ENCODE results near the gene CMSS1. TPM values are rescaled to one million over a fixed set of nuclear protein-coding genes. Genes with fewer than 3 reads are reported as not detected.

CMSS1 gene
- total and polyA plus RNA-seq, 2 of the 13 experiments (the other 11 are each of a cell fraction or from before 2014, with no cell fraction given): 6.4 to 48.7 TPM

GRCh38 chr3:100076731-100077529, 259.3 kb downstream of the CMSS1 start (continued):
- TF ChIP-seq ZSCAN25 (CRISPR knock-in tag; IDR thresholded peaks at IDR 0.05) (no peak), SAP130 (CRISPR knock-in tag; IDR thresholded peaks at IDR 0.05; ENCODE audit: low read depth) (peak; percentile 76), ZBTB4 (CRISPR knock-in tag; IDR thresholded peaks at IDR 0.05; ENCODE audit: borderline replicate concordance) (no peak), ZBTB44 (CRISPR knock-in tag; IDR thresholded peaks at IDR 0.05) (no peak), JUND (CRISPR knock-in tag; IDR thresholded peaks at IDR 0.05) (no peak), SMAD9 (CRISPR knock-in tag; IDR thresholded peaks at IDR 0.05) (no peak), PHF8 (CRISPR knock-in tag; IDR thresholded peaks at IDR 0.05) (no peak), HOXD1 (CRISPR knock-in tag; IDR thresholded peaks at IDR 0.05) (0 out of 2 replicates have a peak, but pooled peaks have one; percentile 40), ZNF724P (CRISPR knock-in tag; IDR thresholded peaks at IDR 0.05; ENCODE audit: borderline replicate concordance) (no peak), ZNF512B (CRISPR knock-in tag; IDR thresholded peaks at IDR 0.05; ENCODE audit: borderline replicate concordance) (0 out of 2 replicates have a peak, but pooled peaks have one; percentile 43), RAD51 (IDR thresholded peaks at IDR 0.05; ENCODE audit: borderline replicate concordance) (no peak), ZNF629 (CRISPR knock-in tag; conservative IDR thresholded peaks at IDR 0.05) (peak; percentile 77), POLR2AphosphoS5 (IDR thresholded peaks at IDR 0.05; ENCODE audit: low read depth, low read length) (peak; percentile 53), KAT7 (CRISPR knock-in tag; IDR thresholded peaks at IDR 0.05; ENCODE audit: borderline replicate concordance) (peak; percentile 76; the same call in 1 of the 2 replicates), FIP1L1 (IDR thresholded peaks at IDR 0.05; ENCODE audit: borderline replicate concordance, insufficient read depth, low read depth, low read length) (no peak), PHF21A (CRISPR knock-in tag; IDR thresholded peaks at IDR 0.05) (peak; percentile 79; the same call in 1 of the 2 replicates), KDM3A (CRISPR knock-in tag; IDR thresholded peaks at IDR 0.05; ENCODE audit: low read depth) (no peak), PATZ1 (CRISPR knock-in tag; IDR thresholded peaks at IDR 0.05) (no peak), ARNTL (CRISPR knock-in tag; IDR thresholded peaks at IDR 0.05) (0 out of 2 replicates have a peak, but pooled peaks have one; percentile 39)

All from HepG2 (cell line).